NB4 (cell line): Measurements from ENCODE around the gene CMBL.

Experiments used
- MYC ChIP-seq: IDR thresholded peaks from 2 replicates; pipeline ENCODE4 v1.6.1; 2011; ENCODE audit warnings: low read depth, low read length
- POLR2A ChIP-seq: IDR thresholded peaks from 2 replicates; pipeline ENCODE4 v1.6.1; 2011; ENCODE audit warnings: mild to moderate bottlenecking; ENCODE audit not compliant: insufficient read length; ENCODE audit errors: extremely low read depth
- TF ChIP-seq, protein P1 (sequence below): IDR thresholded peaks from one replicate; pipeline ENCODE4 v1.5.1; 2012; ENCODE audit warnings: low read depth, low read length
- TF ChIP-seq, protein P2 (sequence below): IDR thresholded peaks from 2 replicates; pipeline ENCODE4 v1.6.1; 2011; ENCODE audit warnings: low read depth, low read length

DNA sequence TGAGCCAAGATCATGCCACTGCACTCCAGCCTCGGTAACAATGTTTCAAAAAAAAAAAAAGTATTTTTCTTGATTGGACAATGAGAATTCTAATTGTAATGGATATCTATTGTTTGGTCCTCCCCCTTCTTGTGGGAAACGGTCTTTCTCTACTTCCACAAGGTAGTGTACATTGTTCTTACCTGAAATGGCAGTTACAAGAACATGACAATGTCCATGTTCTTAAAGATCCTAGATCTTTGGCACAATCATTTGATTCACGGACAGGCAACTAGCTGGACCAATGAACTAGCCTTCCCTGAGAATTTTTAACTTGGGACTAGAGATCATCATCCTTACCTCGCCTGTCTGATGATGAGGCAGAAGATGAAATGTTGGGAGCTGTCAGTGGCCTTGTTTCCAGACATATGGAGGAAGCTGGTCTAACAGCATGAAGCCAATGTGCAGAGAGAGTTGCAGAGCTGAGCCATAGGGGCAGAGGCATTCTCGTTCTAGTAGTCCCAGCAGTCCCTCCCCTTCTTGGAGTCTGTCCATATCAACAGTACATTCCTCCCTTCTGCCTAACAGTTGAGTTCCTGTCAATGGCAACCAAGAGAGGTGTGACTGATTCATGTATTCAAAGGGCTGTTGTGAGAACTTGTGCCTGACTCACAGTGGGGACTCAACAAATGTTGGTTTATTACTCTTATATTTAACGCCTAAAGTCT is 43.6 kb upstream of the CMBL start:
- TF ChIP-seq POLR2A (no peak), MYC (no peak)
- TF ChIP-seq, protein P1, sequence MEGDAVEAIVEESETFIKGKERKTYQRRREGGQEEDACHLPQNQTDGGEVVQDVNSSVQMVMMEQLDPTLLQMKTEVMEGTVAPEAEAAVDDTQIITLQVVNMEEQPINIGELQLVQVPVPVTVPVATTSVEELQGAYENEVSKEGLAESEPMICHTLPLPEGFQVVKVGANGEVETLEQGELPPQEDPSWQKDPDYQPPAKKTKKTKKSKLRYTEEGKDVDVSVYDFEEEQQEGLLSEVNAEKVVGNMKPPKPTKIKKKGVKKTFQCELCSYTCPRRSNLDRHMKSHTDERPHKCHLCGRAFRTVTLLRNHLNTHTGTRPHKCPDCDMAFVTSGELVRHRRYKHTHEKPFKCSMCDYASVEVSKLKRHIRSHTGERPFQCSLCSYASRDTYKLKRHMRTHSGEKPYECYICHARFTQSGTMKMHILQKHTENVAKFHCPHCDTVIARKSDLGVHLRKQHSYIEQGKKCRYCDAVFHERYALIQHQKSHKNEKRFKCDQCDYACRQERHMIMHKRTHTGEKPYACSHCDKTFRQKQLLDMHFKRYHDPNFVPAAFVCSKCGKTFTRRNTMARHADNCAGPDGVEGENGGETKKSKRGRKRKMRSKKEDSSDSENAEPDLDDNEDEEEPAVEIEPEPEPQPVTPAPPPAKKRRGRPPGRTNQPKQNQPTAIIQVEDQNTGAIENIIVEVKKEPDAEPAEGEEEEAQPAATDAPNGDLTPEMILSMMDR = no peak
- TF ChIP-seq, protein P2, sequence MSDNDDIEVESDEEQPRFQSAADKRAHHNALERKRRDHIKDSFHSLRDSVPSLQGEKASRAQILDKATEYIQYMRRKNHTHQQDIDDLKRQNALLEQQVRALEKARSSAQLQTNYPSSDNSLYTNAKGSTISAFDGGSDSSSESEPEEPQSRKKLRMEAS = no peak
